Keratinocyte (primary cell): ENCODE measurements around the gene ZNF236. TPM values are rescaled to one million over a fixed set of nuclear protein-coding genes. Genes with fewer than 3 reads are reported as not detected.

ENCODE experiments used
- DNase-seq: peaks from one replicate; pipeline ENCODE4 v3.0.0-alpha.2; 2011; ENCODE audit warnings: low read depth, missing footprints, low spot score
- FAIRE-seq: peaks from 2 replicates; lab custom pipeline; 2011; peaks lifted over from hg19 to GRCh38; lab: Jason Lieb, UNC
- H2AFZ ChIP-seq: 2 replicates; pipeline ENCODE4 v1.6.0; 2012; ENCODE audit warnings: low read length, control low read depth, inconsistent platforms; ENCODE audit not compliant: control insufficient read depth
- H3K27ac ChIP-seq: 2 replicates; pipeline ENCODE4 v1.5.1; 2011; ENCODE audit warnings: low read length; ENCODE audit not compliant: control insufficient read depth, insufficient read depth
- H3K27me3 ChIP-seq: 3 replicates; pipeline ENCODE4 v1.6.0; 2011; ENCODE audit warnings: low read length; ENCODE audit not compliant: control insufficient read depth, insufficient read depth; ENCODE audit errors: extremely low read depth
- H3K36me3 ChIP-seq, 2 experiments: 2 replicates in 1 of 2; 3 replicates in 1 of 2; pipeline ENCODE4 v1.5.1; 2011; ENCODE audit warnings: low read length in 2 of 2, mild to moderate bottlenecking in 1 of 2; ENCODE audit not compliant: control insufficient read depth in 2 of 2, insufficient read depth in 2 of 2; ENCODE audit errors: extremely low read depth in 1 of 2
- H3K4me1 ChIP-seq: 3 replicates; pipeline ENCODE4 v1.5.1; 2011; ENCODE audit warnings: low read length; ENCODE audit not compliant: control insufficient read depth, insufficient read depth; ENCODE audit errors: extremely low read depth
- H3K4me2 ChIP-seq: 3 replicates; pipeline ENCODE4 v1.6.0; 2011; ENCODE audit warnings: low read depth, low read length; ENCODE audit not compliant: control insufficient read depth, insufficient read depth; ENCODE audit errors: extremely low read depth
- H3K4me3 ChIP-seq, 3 experiments: fragments of 200-600 bp in 1 of 3; sonication (generic) in 1 of 3; 2 replicates in 2 of 3; 3 replicates in 1 of 3; pipeline ENCODE4 v1.5.1; 2011 to 2016; ENCODE audit warnings: low read length in 3 of 3, mild to moderate bottlenecking in 3 of 3, control low read depth in 2 of 3, inconsistent platforms in 1 of 3, low read depth in 1 of 3, mixed read lengths in 1 of 3, mixed run types in 1 of 3, moderate library complexity in 1 of 3; ENCODE audit not compliant: control insufficient read depth in 2 of 3, insufficient read depth in 2 of 3; ENCODE audit errors: extremely low read depth in 1 of 3
- H3K79me2 ChIP-seq: 2 replicates; pipeline ENCODE4 v1.6.0; 2012; ENCODE audit warnings: low read length; ENCODE audit not compliant: control insufficient read depth, insufficient read depth
- H3K9ac ChIP-seq: 3 replicates; pipeline ENCODE4 v1.6.0; 2011; ENCODE audit warnings: low read length; ENCODE audit not compliant: control insufficient read depth, insufficient read depth; ENCODE audit errors: extremely low read depth
- H3K9me1 ChIP-seq: 3 replicates; pipeline ENCODE4 v1.6.0; 2011; ENCODE audit warnings: low read length; ENCODE audit not compliant: control insufficient read depth, insufficient read depth; ENCODE audit errors: extremely low read depth
- H3K9me3 ChIP-seq: 2 replicates; pipeline ENCODE4 v1.5.1; 2012; ENCODE audit warnings: low read depth, low read length; ENCODE audit not compliant: control insufficient read depth
- H4K20me1 ChIP-seq: 3 replicates; pipeline ENCODE4 v1.6.0; 2011; ENCODE audit warnings: low read length; ENCODE audit not compliant: control insufficient read depth, insufficient read depth; ENCODE audit errors: extremely low read depth
- EZH2 ChIP-seq: IDR thresholded peaks from one replicate; pipeline ENCODE4 v1.6.1; 2012; ENCODE audit warnings: inconsistent platforms, mild to moderate bottlenecking, low read length, moderate library complexity
- dilution Hi-C: fragments of 300-500 bp; cut with MboI; formaldehyde crosslinking; loops from one replicate; pipeline ENCODE4 v1.7.0; 2020; ENCODE audit warnings: low sequenced_read_pairs; ENCODE audit not compliant: extremely low pct_ligation_motif_present
- polyA plus RNA-seq, 5 experiments: library from polyadenylated mRNA; depleted of rRNA in 3 of 5; stranded (reverse) in 3 of 5; stranded (forward) in 1 of 5; unstranded in 1 of 5; fragments of >200 nt; gene quantifications; 1 replicate in 1 of 5; 2 replicates in 3 of 5; 3 replicates in 1 of 5; pipeline versions ENCODE4 v1.2.1 to v1.2.3, GENCODE V29; 2011 to 2012; ENCODE audit warnings: missing spikeins in 2 of 5, low read depth in 1 of 5, low replicate concordance in 1 of 5
- TF ChIP-seq, protein P1 (sequence below), 3 experiments: IDR thresholded peaks in 1 of 3; conservative IDR thresholded peaks in 1 of 3; optimal IDR thresholded peaks in 1 of 3; 2 replicates in 2 of 3; 3 replicates in 1 of 3; pipeline versions ENCODE3 to v1.5.1; 2011; ENCODE audit warnings: low read length in 3 of 3, mild to moderate bottlenecking in 3 of 3, moderate library complexity in 2 of 3, control low read depth in 1 of 3, inconsistent platforms in 1 of 3; ENCODE audit not compliant: insufficient read depth in 2 of 3; ENCODE audit errors: extremely low read depth in 1 of 3

The ZNF236 gene
- polyA plus RNA-seq, 1 donor (not counting 4 experiments of a cell fraction or from before 2014, with no cell fraction given) = 4.5 TPM

DNA sequence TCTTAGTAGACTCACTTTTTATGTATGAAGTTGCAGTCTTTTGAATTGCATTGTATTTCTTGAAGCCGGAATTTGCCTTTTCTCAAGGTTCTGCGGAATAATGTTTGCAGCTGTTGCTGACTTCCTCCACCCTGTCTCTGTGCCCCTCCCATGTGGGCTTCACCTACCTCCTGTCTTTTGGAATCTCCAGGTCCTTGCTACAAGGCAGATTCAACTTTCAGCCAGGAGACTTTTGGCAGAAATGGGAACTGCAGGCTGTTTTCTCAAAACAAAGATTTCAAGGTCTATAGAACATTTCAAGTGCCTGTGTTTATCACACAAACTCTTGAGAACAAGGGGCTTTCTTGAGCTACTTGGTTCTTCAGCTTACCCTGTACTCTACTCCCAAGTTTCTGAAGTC, 25.6 kb downstream of the ZNF236 start:
- no peaks in the 10 kb centered on the region for H3K9me3 ChIP-seq
- H3K9ac ChIP-seq = no peak overlapping the region
- dilution Hi-C loops = no loop called here
- FAIRE-seq (no peak), DNase-seq (no peak)
- H3K27me3 ChIP-seq = no peaks in the 10 kb centered on the region
- no peaks in the 10 kb centered on the region for H3K4me1 ChIP-seq
- H3K79me2 ChIP-seq = peaks cover 26% of the 10 kb centered on the region
- no peak overlapping the region for H3K4me2 ChIP-seq
- TF ChIP-seq EZH2 = no peak
- TF ChIP-seq, protein P1, sequence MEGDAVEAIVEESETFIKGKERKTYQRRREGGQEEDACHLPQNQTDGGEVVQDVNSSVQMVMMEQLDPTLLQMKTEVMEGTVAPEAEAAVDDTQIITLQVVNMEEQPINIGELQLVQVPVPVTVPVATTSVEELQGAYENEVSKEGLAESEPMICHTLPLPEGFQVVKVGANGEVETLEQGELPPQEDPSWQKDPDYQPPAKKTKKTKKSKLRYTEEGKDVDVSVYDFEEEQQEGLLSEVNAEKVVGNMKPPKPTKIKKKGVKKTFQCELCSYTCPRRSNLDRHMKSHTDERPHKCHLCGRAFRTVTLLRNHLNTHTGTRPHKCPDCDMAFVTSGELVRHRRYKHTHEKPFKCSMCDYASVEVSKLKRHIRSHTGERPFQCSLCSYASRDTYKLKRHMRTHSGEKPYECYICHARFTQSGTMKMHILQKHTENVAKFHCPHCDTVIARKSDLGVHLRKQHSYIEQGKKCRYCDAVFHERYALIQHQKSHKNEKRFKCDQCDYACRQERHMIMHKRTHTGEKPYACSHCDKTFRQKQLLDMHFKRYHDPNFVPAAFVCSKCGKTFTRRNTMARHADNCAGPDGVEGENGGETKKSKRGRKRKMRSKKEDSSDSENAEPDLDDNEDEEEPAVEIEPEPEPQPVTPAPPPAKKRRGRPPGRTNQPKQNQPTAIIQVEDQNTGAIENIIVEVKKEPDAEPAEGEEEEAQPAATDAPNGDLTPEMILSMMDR (optimal IDR thresholded peaks at IDR 0.05 in 1 of 3, IDR thresholded peaks at IDR 0.05 in 1 of 3, conservative IDR thresholded peaks at IDR 0.05 in 1 of 3; ENCODE audit: extremely low read depth in 1 of 3, insufficient read depth in 2 of 3, low read length in 3 of 3) = peak in 1 of 3 experiments; percentile 17
- H4K20me1 ChIP-seq = no peaks in the 10 kb centered on the region
- H3K9me1 ChIP-seq = no peaks in the 10 kb centered on the region
- H3K27ac ChIP-seq = no peak overlapping the region
- peaks cover 0 to 2% of the 10 kb centered on the region in 2 experiments for H3K36me3 ChIP-seq
- H2AFZ ChIP-seq = no peak overlapping the region
- H3K4me3 ChIP-seq = no peak overlapping the region

DNA sequence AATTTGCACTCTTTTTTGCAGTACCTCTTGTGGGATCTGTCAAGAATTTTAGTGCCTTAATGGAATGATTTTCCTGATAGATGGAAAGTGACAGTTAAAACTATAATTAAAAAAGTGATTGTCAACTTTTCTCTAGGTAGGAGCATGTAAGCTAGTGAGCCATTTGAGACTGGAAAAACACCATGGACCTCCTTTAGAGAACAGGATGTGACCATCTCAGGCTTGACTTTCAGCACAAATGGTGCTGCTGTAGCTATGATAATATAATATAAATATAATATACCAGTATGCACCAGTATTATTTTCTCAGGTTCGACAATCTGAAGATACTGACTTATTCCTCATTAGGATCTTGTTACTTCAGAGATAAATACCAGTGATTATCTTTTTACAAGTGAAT, 27.8 kb downstream of the ZNF236 start:
- H3K9me3 ChIP-seq = no peaks in the 10 kb centered on the region
- H4K20me1 ChIP-seq = no peaks in the 10 kb centered on the region
- TF ChIP-seq, protein P1 (optimal IDR thresholded peaks at IDR 0.05 in 1 of 3, IDR thresholded peaks at IDR 0.05 in 1 of 3, conservative IDR thresholded peaks at IDR 0.05 in 1 of 3; ENCODE audit: extremely low read depth in 1 of 3, insufficient read depth in 2 of 3, low read length in 3 of 3) = no peak
- no peak for TF ChIP-seq EZH2
- H3K4me3 ChIP-seq = no peak overlapping the region
- no peak overlapping the region for H3K9ac ChIP-seq
- H3K79me2 ChIP-seq = peaks cover 19% of the 10 kb centered on the region
- FAIRE-seq (no peak), DNase-seq (no peak)
- no peaks in the 10 kb centered on the region for H3K27me3 ChIP-seq
- H3K36me3 ChIP-seq = peaks cover 0 to 2% of the 10 kb centered on the region in 2 experiments
- H3K4me2 ChIP-seq = no peak overlapping the region
- no peak overlapping the region for H2AFZ ChIP-seq
- no peaks in the 10 kb centered on the region for H3K4me1 ChIP-seq
- H3K27ac ChIP-seq = no peak overlapping the region
- no peaks in the 10 kb centered on the region for H3K9me1 ChIP-seq
- dilution Hi-C loops = no loop called here
